ENCODE results near the gene PIM3. TPM values are rescaled to one million over a fixed set of nuclear protein-coding genes. Genes with fewer than 3 reads are reported as not detected.
A peak's percentile ranks its signal among the peaks of the same experiment; 100 is the strongest.

PIM3 gene
- 100 to 1,000 TPM in 1 of 3 donors, 10 to 100 TPM in 2; 60.3 to 225 (median 87.5) TPM for polyA plus RNA-seq

- H3K27ac ChIP-seq (ENCODE audit: low read depth, low read length), result peak within 1 kb of the TSS; percentile 51
- WGBS, 3 donors, result 0% methylated on average over 108 to 137 of the region's 137 CpGs
Measured at GRCh38 chr22:49960159-49961004, at the start of gene PIM3. PIM3 (plus strand) TSS chr22:49960772; CDS start chr22:49960948, 176 bp downstream.

GRCh38 chr22:49911881-49912625 lies 48.5 kb upstream of the PIM3 start:
- no peak overlapping the region for H3K27ac ChIP-seq (ENCODE audit: low read depth, low read length)
- WGBS, 3 donors, result 92 to 96% (median 95%) methylated on average over 30 of the region's 30 CpGs

GRCh38 chr22:49913026-49913425 lies 47.5 kb upstream of the PIM3 start:
- WGBS, 3 donors, result 94 to 97% (median 96%) methylated on average over 14 of the region's 14 CpGs
- no peak overlapping the region for H3K27ac ChIP-seq (ENCODE audit: low read depth, low read length)

GRCh38 chr22:49913446-49913845 lies 47.1 kb upstream of the PIM3 start:
- 93 to 97% (median 95%) methylated on average over 14 of the region's 14 CpGs for WGBS, 3 donors
- no peak overlapping the region for H3K27ac ChIP-seq (ENCODE audit: low read depth, low read length)

- WGBS, 3 donors, result 88 to 89% (median 89%) methylated on average over 12 of the region's 12 CpGs
- H3K27ac ChIP-seq (ENCODE audit: low read depth, low read length), result no peak overlapping the region
Measured at GRCh38 chr22:49914256-49914655, 46.3 kb upstream of the PIM3 start.

- WGBS, 3 donors, result 94 to 96% (median 95%) methylated on average over 12 of the region's 12 CpGs
- H3K27ac ChIP-seq (ENCODE audit: low read depth, low read length), result no peak overlapping the region
Measured at GRCh38 chr22:49915610-49916009, 45.0 kb upstream of the PIM3 start.

GRCh38 chr22:49916831-49917230 lies 43.7 kb upstream of the PIM3 start:
- WGBS, 3 donors, result 90 to 91% (median 91%) methylated on average over 11 of the region's 11 CpGs
- H3K27ac ChIP-seq (ENCODE audit: low read depth, low read length), result no peak overlapping the region

GRCh38 chr22:49917974-49918910 lies 42.3 kb upstream of the PIM3 start, which contains the start of the genes ALG12 and CRELD2:
ALG12 (minus strand) TSS chr22:49918438; CDS start chr22:49913765, 4,673 bp downstream.
CRELD2 (plus strand) TSS chr22:49918634; CDS start chr22:49918770, 136 bp downstream.
- H3K27ac ChIP-seq (ENCODE audit: low read depth, low read length), result peak within 1 kb of the TSS; percentile 21
- 0 to 1% (median 1%) methylated on average over 79 to 103 of the region's 103 CpGs for WGBS, 3 donors

- no peak overlapping the region for H3K27ac ChIP-seq (ENCODE audit: low read depth, low read length)
- WGBS, 3 donors, result 28 to 43% (median 41%) methylated on average over 46 to 47 of the region's 47 CpGs
Measured at GRCh38 chr22:49918911-49919881, 41.4 kb upstream of the PIM3 start.

- H3K27ac ChIP-seq (ENCODE audit: low read depth, low read length), result no peak overlapping the region
- 95 to 96% (median 96%) methylated on average over 18 of the region's 18 CpGs for WGBS, 3 donors
Measured at GRCh38 chr22:49920859-49921258, 39.7 kb upstream of the PIM3 start.

- no peak overlapping the region for H3K27ac ChIP-seq (ENCODE audit: low read depth, low read length)
- 91 to 93% (median 92%) methylated on average over 35 of the region's 35 CpGs for WGBS, 3 donors
Measured at GRCh38 chr22:49921508-49922278, 38.9 kb upstream of the PIM3 start.

GRCh38 chr22:49922484-49922883 lies 38.1 kb upstream of the PIM3 start:
- no peak overlapping the region for H3K27ac ChIP-seq (ENCODE audit: low read depth, low read length)
- WGBS, 3 donors, result 92 to 93% (median 92%) methylated on average over 19 to 22 of the region's 22 CpGs

GRCh38 chr22:49922926-49923325 lies 37.6 kb upstream of the PIM3 start:
- no peak overlapping the region for H3K27ac ChIP-seq (ENCODE audit: low read depth, low read length)
- WGBS, 3 donors, result 94 to 95% (median 95%) methylated on average over 22 to 25 of the region's 25 CpGs

GRCh38 chr22:49923445-49923844 lies 37.1 kb upstream of the PIM3 start:
- H3K27ac ChIP-seq (ENCODE audit: low read depth, low read length), result no peak overlapping the region
- 77 to 82% (median 78%) methylated on average over 16 of the region's 16 CpGs for WGBS, 3 donors

- H3K27ac ChIP-seq (ENCODE audit: low read depth, low read length), result no peak overlapping the region
- 94 to 96% (median 95%) methylated on average over 31 of the region's 31 CpGs for WGBS, 3 donors
Measured at GRCh38 chr22:49924113-49924833, 36.3 kb upstream of the PIM3 start.
